Stimulated activated CD4-positive, alpha-beta T cell treated with anti-CD3 and anti-CD28 coated beads, TNF-alpha, amount 100 ng/mL, for 1 hour (primary cell): Measurements from ENCODE around the gene C1orf52.
A peak's percentile ranks its signal among the peaks of the same experiment; 100 is the strongest.

Experiments
- DNase-seq, 3 donors: peaks; one replicate each; pipeline ENCODE4 v3.0.0-alpha.2; 2020; ENCODE audit warnings: low read depth in 3 of 3, low spot score in 1 of 3

The C1orf52 gene

DNA sequence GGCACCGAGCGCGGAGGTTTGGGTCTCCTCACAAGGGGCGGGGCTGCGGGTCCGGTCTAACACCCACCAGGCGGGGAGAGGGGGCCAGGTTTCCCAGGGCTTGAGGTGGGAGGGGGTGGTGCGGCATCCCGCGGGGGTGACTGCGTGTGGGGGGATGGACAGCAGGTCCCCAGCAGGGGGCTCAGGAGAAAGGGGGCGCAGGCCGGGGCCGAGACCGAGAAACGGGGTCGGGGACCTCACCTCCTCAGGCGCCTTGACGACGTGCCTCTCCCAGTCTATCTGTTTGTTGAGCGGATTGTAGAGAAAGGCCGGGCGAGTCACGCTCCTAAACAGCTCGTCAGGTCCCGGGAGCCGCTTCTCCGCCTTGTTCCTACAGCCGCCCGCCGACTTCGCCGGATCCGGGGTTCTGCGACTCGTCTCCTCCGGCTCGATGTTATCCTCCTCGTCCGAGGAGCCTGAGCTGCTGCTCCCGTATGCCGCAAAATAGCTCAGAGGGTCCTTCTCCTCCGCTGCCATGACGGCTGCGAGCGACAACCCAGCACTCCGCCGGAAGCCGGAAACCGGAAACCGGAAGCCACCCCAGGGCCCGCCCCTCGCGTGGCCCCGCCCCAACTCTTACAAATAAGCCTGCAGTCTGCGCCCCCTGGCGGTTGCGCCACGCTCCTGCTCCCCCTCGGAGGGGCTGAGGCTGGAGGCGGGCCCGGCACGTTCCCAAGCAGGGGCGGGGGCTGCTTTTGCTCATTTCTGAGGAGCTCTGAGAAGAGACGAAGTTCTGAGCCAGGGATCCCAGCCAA, at the start of gene C1orf52:
TSS of gene C1orf52 (minus strand) at position 545 of the 794 bp plus-strand sequence. CDS start at position 516, 29 bp downstream.
- DNase-seq: peak; percentile 86 to 99 (median 90)

DNA sequence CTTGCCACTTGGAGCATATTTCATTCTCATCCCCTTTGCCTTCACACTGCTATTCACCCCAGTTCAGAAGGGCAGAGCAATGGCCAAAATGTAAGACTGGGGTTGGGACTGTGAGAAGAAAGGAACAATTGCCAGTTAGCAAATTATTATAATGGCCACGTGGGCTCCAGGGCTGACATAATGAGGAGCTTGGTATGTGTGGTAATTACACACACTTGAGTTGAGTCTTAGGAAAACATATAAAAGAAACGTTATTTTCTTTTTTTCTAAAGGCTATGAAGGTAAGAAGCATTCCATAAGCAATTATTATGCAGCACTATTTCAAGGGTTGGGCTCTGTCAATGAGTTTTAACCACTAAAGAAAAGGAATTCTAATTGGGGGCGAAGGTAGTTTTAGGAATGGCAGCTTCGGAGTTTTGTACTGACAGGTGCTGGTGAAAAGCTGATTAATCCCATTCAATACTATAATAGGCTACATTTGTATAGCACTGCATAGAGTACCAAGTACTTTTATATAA, 49.4 kb upstream of the C1orf52 start:
- no peak for DNase-seq

DNA sequence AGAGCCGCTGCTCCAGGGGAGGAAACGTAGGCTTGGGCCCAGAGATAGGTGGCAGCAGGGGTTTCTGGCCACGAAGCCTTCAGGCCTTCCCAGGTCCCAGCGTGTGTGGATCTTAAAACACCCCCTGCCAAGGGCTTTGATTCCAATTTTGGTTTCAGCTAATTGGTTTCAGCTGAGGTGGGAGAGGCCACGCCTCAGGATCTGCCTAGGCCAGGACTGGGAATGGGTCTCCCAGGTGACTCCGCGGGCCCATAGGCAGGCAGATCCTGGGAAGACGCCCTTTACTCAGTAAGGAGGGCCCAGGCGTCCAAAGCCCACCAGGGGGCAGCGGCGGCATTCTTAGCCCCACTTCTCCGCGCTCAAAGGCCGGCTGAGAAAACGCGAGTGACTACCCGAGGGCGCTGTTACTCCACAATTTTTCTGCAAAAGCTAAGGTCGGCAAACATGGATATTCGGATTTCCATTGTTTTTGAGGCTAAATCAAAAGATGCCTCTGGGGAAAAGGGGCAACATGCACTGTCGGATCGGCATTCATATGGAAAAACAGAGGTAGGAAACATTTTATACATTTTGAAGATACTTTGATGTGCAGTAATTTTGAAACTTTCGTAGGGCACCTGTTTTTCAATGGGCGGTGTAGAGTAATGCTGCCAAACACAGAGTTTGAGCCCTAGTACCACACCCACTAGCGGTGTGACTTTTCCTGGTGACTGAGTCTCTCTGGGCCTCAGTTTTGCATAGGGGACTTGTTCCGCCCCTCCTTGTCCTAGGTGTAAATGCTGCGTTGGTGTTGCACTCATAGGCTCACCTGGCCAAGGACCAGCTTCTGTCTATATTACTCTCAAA, 48.7 kb upstream of the C1orf52 start:
- peak; percentile 5 to 47 (median 19) for DNase-seq

DNA sequence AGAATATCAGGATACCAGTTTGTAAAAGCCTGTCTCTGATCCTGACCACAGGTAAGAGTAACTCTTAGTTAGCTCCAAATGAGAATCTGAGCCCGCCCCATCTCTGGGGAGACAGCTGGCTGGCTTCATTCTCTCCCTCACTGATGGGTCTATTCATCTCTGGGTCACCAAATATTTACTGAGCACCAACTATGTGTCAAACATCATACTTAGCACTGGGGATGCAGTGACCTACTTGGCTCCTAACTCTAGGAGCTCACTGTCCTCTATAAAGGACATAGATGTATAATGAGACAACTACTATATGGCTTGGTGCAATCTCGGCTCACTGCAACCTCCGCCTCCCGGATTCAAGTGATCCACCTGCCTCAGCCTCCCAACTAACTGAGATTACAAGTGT, 46.8 kb upstream of the C1orf52 start:
- DNase-seq: no peak

DNA sequence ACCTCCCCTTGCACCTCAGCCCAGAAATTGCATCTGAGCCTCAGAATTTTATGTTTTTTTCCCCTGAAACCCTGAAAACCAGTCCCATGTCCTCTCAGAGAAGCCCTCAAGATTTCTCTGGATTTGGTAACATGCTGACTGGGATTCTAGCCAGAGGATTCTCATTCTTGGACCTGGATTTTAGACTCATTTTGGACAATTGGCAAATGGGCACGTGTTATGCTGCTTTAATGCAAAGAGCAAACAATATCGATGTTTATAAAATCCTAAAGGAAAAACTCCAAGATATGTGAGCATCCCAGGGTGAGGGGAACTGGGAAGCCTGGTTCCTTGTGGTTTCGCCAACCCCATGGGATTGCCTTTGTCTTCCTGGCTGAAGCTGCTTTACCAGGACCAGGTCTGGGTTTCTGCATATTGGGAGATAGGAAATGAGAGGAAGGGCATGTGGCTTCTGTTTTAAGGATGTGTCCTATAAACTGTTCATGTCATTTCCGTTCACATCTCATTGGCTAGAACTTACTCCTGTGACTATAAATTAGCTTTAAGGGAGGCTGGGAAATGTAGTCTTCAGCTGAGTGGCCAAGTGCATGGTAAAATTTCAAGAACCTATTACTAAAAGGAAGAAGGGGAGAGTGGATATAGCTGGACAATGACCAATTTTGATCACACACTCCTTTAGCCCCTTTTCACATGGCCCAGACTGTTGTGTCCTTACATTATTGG, 44.1 kb upstream of the C1orf52 start:
- no peak for DNase-seq

DNA sequence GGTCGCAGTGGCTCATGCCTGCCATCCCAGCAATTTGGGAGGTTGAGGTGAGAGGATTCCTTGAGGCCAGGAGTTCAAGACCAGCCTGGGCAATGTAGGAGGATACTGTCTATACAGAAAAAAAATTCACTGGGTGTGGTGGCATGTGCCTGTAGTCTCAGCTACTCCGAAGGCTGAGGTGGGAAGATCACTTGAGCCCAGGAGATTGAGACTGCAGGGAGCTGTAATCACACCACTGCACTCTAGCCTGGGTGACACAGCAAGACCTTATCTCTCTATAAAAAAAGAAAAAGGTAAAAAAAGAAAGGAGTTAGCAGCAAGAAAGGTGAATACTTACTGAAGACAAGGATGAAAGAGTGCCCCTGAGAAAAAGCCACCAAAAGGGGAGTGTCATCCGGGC, 40.7 kb upstream of the C1orf52 start:
- no peak for DNase-seq

DNA sequence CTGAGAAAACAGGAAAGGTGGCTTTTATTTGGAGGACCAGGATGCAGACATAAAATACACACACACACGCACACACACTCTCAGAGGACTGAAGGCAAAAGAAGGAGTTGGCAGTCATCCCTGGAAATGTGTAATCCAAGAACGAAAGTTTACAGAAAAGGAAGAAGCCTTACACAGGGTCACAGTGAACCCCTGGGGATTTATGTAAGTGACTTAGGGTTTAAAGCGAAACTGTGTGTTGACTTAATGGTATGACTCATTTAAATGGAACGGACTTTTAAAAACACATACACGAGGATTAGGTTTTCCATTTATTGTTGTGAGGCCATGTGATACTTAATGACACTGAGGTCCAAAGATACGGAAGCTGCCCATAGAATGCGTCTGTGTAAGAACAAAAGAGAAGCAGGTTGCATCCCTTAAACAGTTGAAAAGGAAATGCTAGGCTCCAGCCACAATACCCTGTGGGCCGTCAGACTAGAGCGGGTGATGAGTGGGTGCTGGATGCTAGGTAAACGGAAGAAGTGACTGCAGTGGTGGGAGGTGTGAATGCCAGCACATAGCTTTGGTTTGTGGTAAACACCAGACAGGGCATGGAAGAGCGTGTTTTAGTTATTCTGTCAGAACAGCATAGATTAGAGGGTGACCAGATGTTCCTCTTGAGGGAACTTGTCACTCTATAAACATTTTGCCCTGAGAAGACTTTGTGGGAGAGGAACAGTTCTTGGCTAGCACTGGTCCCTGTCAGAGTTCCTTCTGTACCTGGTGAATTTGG, 38.6 kb upstream of the C1orf52 start:
- DNase-seq: peak; percentile 8 to 41 (median 20)

DNA sequence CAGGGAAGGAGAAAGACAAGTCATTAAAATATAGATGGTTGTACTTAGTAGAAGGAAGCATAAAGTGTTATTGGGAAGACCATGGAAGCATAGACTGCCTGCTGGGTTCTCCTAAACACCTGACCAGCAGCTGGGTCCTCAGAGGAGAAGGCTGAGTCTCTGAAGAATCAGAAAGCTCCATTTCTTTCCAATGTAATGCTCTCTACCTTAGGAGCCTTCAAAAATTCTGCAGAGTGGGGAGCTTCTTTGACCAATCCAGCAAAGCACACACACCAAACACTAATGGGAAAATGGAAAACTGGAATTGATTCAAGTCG, 38.0 kb upstream of the C1orf52 start:
- no peak for DNase-seq

DNA sequence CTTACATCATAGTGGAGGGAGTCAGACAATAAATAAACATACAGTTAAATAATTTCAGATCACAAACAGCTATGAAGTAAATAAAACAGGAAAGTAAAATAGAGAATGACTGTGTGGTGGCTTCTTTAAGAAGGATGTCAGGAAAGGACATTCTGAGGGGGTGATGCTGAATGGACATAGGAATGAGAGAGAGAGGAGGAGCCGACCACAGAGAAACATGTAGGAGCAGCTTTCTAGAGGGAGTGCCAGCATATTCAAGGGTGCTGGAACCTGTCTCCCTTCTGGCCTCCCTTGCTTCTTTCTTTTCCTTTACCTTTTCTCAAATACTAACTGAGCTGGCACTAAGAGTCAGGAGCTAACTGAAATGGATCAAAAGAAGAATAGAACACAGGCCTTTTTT, 37.5 kb upstream of the C1orf52 start:
- no peak for DNase-seq

DNA sequence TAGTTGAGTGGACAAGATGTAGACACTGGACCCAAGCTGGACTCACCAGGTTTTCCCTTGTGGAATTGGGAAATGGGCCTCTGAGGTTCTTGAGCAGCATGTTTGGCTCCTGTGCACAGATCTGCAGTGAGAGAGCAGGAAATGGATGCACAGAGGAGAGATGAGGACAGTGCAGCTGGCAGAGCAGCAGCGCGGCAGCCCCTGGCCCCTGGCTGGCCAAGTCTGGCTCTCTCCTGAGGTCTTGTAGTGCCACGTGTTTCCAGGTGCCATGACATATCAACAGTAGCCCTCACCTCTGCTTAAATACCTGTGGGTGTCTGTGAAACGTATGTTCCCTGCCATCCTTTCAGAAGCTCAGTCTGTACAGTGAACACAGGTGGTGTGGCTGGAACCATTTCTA, 36.2 kb upstream of the C1orf52 start:
- DNase-seq: no peak

DNA sequence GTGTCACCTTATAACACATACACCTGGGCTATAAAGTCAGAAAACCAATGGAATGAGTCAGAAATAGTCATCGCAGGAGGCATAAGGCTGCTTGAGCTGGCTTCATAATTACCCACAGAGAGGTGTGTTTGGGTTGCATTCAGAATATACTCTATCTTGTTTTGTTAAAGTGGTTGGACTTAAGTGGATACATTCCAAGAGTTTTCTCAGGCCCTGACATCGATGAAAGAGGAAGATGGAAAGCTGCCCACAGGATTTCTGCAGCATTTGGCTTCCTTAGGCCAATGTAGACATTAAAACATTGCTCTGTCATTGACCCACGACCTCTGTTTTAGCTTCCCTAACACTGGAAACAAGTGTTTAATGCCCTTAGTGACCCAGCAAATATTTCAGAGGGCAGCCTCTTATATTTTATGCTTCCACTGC, 35.6 kb upstream of the C1orf52 start:
- no peak for DNase-seq

DNA sequence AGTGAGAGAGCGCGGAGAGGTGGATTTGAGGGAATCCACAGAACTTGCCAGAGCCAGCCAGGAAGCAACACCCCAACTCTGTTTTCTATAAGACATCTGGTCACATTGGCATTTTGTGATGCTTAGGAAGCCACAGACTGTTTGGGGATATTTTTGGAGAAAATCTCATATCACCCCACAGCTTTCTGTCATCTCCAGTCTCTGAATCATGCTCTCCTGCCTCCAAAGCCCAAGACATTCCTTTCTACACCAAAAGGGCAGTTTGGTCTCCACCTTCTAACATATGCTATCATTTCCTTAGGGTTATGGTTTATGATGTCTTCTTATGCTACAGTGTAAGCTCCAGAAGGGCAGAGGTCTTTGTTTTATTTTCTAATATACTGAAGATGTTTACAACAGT, 31.4 kb upstream of the C1orf52 start:
- DNase-seq: no peak

DNA sequence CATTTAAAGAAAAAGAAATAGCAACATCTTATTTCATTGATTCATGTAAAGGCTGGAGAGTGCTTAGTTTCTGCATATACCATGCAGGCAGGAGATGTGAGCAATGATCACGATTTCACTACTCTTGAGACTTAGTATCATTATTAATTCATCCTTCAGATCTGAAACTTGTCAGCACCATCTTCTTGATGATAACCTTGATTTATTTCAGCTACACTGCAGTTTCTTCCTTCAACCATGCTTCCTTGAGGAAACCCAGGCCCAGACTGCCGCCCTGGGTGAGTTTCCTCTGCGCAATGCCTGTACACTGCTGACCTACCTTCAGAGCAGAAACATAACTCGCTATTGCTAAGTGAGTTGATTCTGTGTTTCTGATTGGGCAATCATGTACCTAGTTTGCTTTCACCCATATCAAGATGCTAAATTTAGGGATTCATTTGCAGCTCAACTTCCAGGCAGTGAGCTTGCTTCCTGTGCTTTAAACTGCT, 30.4 kb upstream of the C1orf52 start:
- DNase-seq: no peak

DNA sequence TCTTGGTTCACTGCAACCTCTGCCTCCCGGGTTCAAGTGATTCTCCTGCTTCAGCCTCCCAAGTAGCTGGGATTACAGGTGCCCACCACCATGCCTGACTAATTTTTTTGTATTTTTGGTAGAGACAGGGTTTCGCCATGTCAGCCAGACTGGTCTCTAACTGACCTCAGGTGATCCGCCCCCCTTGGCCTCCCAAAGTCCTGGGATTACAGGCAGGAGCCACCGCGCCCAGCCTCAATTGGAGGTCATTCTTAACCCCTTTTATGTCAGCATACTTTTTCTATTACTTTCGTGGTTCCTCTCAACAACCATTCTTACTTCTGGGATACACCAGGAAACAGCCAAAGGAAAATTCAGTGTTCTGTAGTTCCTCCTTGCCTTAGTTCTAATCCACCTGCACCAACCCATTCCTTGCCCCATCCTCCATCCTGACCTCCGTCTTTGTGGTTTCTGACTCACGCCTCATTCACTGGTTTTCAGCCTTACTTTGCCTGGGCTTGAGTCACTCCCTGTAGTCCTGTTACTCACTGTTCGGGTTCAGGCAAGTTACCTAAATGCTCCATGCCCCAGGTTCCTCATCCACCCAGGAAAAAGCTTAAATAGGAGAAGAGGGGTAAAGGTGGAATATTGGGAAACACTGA, 29.9 kb upstream of the C1orf52 start:
- DNase-seq: no peak

DNA sequence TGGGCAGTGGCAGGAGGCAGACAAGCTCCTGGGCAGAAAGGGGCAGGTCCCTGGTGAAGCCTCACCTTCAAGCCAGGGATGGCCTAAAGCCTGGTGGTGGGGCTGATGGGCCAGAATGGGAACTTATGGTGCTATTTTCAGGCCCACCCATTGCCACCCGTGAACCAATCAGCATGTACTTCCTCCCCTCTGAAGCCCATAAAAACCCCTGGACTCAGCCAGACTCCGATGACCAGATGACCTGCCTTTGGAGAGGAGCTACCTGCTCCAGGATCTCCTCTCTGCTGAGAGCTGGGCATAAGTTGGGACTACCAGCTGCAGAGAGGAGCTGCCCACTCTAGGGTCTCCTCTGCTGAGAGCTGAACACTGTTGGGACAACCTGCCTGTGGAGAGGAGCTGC, 24.7 kb upstream of the C1orf52 start:
- DNase-seq: no peak

DNA sequence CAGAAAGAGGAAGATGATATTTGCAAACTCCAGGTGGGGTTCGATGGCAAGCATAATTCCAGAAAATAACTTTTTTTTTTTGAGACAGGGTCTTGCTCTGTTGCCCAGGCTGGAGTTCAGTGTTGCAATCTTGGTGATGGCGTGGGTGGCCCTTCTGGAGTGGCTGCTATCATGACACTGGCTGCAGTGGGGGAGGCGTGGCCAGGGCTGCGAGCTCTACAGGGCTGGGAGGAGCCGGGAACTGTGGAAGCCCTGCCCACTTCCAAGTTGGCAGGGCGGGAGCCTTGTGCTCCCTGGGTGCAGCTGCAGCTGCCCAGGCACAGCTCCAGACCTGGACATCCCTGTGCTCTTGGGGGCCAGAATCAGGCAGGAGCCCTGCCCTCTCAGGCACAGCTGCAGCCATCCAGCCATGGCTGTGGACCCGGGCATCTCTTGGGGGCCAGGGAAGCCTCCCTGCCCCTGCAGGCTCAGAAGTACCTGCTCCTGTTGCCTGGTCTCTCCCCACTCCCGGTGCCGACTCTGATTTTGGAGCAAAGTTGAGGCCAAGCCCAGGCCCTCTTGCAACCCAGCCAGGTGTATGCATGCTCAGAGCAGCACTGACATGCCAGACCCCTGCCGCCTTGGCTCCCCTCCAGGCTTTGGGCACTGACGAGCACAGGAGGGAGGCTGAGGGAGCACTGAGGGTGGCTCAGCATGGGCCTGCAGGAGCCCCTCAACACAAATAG, 24.2 kb upstream of the C1orf52 start:
- no peak for DNase-seq

DNA sequence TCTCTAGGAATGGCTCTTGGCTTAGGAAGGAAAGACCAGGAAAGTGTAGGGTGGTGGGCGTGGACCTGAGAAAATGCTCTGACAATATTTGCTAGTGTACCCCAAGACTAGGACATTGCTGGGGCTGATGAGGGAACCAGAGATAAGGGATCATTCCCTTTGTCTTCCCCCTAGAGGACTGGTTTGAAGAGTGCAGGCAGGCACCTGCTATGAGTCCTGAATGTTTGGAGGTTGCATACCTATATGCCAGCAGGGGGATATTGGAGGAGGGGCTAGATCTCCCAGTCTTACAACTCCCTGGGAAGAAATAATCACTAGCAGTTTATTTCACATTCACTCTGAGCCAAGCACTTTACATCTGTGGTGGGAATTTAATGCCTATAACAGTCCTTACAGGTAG, 23.0 kb upstream of the C1orf52 start:
- no peak for DNase-seq

DNA sequence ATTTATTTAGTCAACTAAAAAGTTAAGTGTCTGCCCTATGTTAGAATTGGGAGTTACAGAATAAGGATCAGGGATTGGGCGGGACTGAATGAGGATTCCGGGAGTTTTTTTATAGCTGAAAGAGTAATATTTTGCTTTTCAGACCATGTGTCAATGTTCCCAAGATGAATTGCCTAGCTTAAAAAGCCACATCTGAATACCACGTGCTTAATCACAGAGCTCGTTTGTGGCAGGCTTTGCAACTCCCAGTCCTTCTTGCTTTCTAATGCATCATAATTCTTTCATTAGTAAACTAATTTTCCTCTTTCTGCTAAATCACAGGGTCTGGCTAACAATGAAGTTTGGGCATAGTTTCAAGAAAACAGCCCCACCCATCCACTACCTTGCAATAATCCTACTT, 21.2 kb upstream of the C1orf52 start:
- DNase-seq: no peak

DNA sequence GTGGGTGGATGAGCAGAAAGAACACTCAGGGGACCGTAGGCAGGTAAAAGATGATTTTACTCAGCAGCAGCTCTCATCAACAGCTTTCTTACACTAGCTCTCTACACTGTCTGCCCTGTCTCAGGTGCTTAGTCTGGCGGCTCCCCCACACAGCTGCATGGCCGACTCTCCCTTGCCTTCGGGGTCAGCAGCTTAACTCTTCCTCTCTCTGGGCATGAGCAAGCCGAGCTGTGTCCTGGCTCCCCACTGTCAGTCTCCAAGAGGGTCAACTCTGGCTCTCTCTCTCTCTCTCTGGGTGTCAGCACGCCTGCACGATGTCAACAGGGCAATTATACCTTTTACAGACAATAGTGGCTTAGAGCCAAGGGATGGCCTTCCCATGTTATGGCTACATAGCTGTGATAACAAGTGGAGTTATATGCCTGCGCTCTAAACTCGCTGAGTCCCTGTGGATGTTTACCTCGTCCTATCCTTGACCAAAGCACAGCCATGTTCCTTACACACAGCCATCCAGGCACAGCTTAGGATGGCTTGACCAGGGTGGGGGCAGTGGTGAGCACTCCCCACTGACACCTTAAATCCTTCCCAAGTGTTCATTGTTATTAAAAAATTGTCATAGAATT, 20.1 kb upstream of the C1orf52 start:
- no peak for DNase-seq
